SK-N-MC (cell line): ENCODE data around the gene INPP5D.

ENCODE experiments used
- EZH2 ChIP-seq: fragments of 200-600 bp; sonication (generic); IDR thresholded peaks from one replicate; pipeline ENCODE4 v1.6.1; 2017; ENCODE audit warnings: antibody characterized with exemption
- FOXP2 ChIP-seq: optimal IDR thresholded peaks from 2 replicates; pipeline ENCODE3; 2011; ENCODE audit warnings: mild to moderate bottlenecking, moderate library complexity; ENCODE audit not compliant: insufficient read depth; ENCODE audit errors: extremely low read length, control extremely low read depth
- POLR2AphosphoS5 ChIP-seq: IDR thresholded peaks from 2 replicates; pipeline ENCODE4 v1.6.1; 2012; ENCODE audit warnings: mild to moderate bottlenecking, low read depth, low read length, borderline replicate concordance

- TF ChIP-seq EZH2, result no peak
- TF ChIP-seq POLR2AphosphoS5, result no peak
- TF ChIP-seq FOXP2, result no peak
Measured at GRCh38 chr2:233094614-233095013, 34.5 kb downstream of the INPP5D start.
